GM21723 (cell line): ENCODE results near the gene B3GNT5.

Source experiments
- ATAC-seq: cut with Tn5 transposase; IDR thresholded peaks from one replicate; pipeline ENCODE4 v1.9.1; 2021; ENCODE audit warnings: mild to moderate bottlenecking, moderate library complexity; ENCODE audit not compliant: unreplicated experiment

Gene B3GNT5

DNA sequence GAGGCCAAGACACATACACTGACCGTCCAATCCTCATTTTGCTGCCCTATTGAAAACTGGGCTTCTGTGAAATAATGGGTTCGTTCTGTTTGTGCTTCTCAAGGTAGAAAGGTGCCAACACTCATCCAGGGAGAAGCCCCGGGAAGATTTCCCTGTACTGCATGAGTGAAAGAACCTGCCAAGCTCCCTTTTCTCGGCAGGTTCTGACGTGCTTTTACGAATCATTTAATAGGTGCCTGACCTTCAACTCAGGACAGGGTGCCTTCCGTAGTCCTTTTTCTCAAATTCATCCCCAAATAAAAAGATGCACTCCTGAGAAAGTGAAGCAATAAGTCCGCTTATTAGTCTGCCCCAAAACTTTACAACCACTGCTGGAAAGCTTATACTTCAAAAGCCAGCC is 64.2 kb downstream of the B3GNT5 start:
- ATAC-seq, result no peak

DNA sequence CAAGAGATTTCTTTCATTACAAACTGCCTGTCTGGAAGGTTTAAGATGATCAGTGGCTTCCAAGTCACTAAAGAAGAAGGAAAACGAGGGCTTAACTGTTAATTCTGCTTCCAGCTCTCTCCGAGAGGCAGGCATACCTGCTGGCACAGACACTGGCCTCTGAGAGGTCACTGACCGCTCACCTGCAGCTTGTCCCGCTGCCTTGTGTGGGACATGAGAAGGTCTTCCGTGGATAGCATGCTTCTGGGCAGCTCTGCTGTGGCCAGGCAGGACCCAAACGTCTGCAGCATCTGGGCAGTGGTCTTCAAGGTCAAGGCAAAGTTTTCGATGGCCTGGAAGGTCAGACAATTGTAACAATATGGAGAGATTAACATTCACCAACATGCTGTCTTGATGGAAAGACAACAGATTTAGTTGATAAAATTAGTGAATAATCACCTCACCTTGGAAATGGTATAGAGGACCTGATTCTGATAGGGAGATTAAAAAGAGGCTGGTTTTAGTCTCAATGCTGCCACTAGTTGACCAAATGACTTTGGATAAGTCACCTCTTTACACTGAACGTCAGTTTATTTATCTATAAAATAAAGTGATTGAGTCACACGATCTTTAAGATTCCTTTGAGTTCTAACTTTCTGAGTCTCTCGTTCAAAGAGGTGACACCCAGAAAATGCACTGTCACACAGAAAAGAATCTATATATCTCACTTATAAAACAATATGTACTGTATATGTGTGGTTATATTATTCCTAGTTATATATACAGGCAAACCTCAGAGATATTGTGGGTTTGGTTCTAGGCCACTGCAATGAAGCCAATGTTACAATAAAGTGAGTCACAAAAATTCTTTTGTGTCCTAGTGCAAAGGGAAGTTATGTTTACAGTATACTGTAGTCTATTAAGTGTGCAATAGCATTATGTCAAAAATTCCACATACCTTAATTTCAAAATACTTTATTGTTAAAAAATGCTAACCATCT is 65.1 kb downstream of the B3GNT5 start:
- no peak for ATAC-seq

DNA sequence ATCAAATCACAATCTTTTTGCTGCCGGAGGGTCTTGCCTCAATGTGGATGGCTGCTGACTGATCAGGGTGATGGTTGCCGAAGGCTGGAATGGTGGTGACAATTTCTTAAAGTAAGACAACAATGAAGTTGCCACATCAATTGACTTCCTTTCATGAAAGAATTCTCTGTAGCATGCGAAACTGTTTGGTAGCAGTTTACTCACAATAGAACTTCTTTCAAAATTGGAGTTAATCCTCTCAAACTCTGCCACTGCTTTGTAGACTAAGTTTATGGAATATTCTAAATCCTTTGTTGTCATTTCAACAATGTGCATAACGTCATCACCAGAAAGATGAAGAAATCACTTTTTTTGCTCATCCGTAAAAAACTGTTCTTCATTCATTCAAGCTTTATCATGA is 65.8 kb downstream of the B3GNT5 start:
- ATAC-seq, result no peak

DNA sequence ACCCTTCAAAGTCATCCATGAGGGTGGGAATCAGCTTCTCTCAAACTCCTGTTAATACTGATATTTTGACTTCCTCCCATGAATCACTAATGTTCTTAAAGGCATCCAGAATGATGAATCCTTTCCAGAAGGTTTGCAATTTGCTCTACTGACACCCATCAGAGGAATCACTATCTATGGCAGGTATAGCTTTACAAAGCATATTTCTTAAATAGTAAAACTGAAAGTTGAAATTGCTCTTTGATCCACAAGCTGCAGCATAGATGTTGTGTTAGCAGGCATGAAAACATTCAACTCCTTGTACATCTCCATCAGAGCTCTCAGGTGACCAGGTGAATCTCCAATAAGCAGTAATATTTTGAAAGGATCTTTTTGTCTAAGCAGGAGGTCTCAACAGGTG is 66.3 kb downstream of the B3GNT5 start:
- no peak for ATAC-seq
